ENCODE results near the gene OGDH.

DNA sequence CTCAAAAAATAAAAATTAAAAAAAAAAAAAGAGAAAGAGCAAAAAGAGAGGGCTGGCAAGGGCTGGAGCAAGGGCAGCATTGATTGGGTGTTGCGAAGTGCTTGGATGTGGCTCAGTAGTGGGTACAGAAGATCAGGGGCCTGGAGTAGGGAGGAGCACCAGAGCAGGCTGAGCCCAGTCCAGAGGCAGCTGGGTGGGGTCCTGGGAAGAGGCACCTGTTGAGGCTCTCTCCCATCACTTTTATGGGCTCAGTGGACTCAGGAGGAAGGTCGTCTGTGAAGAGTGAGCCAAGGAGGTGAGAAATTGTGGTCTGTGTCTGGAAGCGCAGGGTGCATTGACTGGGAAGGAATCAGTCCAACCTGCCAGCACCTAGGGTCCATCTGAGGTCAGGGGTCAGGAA, 130.5 kb downstream of the OGDH start:
- TF ChIP-seq CBX5 (IDR thresholded peaks at IDR 0.05; ENCODE audit: low read depth) (no peak), EZH2 (IDR thresholded peaks at IDR 0.05; ENCODE audit: borderline replicate concordance, control insufficient read depth, low read depth, low read length) (no peak), EED (IDR thresholded peaks at IDR 0.05; ENCODE audit: low read depth) (no peak), FOXM1 (IDR thresholded peaks at IDR 0.05; ENCODE audit: low read depth, low read length) (no peak), EP300 (IDR thresholded peaks at IDR 0.05; ENCODE audit: borderline replicate concordance in 1 of 2, control insufficient read depth in 1 of 2, low read depth in 2 of 2, low read length in 2 of 2) (no peak), RBBP5 (conservative IDR thresholded peaks at IDR 0.05) (no peak)
- TF ChIP-seq, protein P1, sequence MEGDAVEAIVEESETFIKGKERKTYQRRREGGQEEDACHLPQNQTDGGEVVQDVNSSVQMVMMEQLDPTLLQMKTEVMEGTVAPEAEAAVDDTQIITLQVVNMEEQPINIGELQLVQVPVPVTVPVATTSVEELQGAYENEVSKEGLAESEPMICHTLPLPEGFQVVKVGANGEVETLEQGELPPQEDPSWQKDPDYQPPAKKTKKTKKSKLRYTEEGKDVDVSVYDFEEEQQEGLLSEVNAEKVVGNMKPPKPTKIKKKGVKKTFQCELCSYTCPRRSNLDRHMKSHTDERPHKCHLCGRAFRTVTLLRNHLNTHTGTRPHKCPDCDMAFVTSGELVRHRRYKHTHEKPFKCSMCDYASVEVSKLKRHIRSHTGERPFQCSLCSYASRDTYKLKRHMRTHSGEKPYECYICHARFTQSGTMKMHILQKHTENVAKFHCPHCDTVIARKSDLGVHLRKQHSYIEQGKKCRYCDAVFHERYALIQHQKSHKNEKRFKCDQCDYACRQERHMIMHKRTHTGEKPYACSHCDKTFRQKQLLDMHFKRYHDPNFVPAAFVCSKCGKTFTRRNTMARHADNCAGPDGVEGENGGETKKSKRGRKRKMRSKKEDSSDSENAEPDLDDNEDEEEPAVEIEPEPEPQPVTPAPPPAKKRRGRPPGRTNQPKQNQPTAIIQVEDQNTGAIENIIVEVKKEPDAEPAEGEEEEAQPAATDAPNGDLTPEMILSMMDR (IDR thresholded peaks at IDR 0.05 in 2 of 3, conservative IDR thresholded peaks at IDR 0.05 in 1 of 3; ENCODE audit: control insufficient read depth in 2 of 3, extremely low read depth in 1 of 3, insufficient read depth in 1 of 3, low read depth in 3 of 3, low read length in 3 of 3): no peak
